ENCODE results near the gene TRMT10C.

DNA sequence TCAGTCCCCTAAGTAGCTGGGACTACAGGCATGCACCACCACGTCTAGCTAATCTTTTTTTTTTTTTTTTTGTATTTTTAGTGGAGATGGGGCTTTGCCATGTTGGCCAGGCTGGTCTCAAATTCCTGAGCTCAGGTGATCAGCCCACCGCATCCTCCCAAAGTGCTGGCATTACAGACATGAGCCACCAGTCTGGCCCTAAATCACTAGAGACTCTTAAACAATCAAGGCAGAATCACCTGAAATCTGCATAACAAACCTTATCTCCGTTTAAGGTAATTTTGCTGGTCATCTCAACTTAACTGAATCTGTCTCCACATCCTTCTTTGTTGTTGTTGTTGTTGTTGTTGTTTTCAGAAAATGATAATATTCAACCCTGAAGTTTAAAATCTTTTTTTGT lies 5.6 kb upstream of the TRMT10C start:
- no peak for TF ChIP-seq SIN3A (IDR thresholded peaks at IDR 0.05; ENCODE audit: borderline replicate concordance, insufficient read depth, low read length)
- TF ChIP-seq TAF1 (IDR thresholded peaks at IDR 0.05; ENCODE audit: borderline replicate concordance, insufficient read depth, low read length): no peak
- TF ChIP-seq POLR2AphosphoS5 (IDR thresholded peaks at IDR 0.05; ENCODE audit: low read depth, low read length): no peak

Data from PFSK-1 (cell line).